Lung (tissue), 12 donors: ENCODE measurements around the gene SLC66A2. TPM values are rescaled to one million over a fixed set of nuclear protein-coding genes. Genes with fewer than 3 reads are reported as not detected.
A peak's percentile ranks its signal among the peaks of the same experiment; 100 is the strongest.

ENCODE experiments used
- ATAC-seq: fragments of 200-7000 bp; cut with Tn5 transposase; one replicate; pipeline ENCODE4 v1.9.1; 2020; ENCODE audit warnings: moderate number of reproducible peaks; ENCODE audit not compliant: insufficient read depth, low FRiP score
- DNase-seq, 3 donors: peaks; one replicate each; pipeline ENCODE4 v3.0.0-alpha.2; 2013 to 2017
- H3K27ac ChIP-seq, 2 donors: one replicate each; pipeline ENCODE4 v1.5.1; 2013; ENCODE audit warnings: mild to moderate bottlenecking in 2 of 2, moderate library complexity in 2 of 2, control low read depth in 1 of 2, inconsistent platforms in 1 of 2, low read depth in 1 of 2, low read length in 1 of 2
- H3K27me3 ChIP-seq, 3 donors: one replicate each; pipeline ENCODE4 v1.5.1; 2013; ENCODE audit warnings: low read length in 2 of 3; ENCODE audit not compliant: control insufficient read depth in 3 of 3, insufficient read depth in 3 of 3
- H3K36me3 ChIP-seq, 4 donors: one replicate each; pipeline ENCODE4 v1.5.1; 2013; ENCODE audit warnings: low read length in 4 of 4, mild to moderate bottlenecking in 1 of 4, moderate library complexity in 1 of 4; ENCODE audit not compliant: control insufficient read depth in 4 of 4, insufficient read depth in 4 of 4
- H3K4me1 ChIP-seq, 5 donors: one replicate each; pipeline ENCODE4 v1.5.1; 2013; ENCODE audit warnings: low read length in 5 of 5, mild to moderate bottlenecking in 2 of 5, moderate library complexity in 1 of 5; ENCODE audit not compliant: control insufficient read depth in 5 of 5, insufficient read depth in 5 of 5
- H3K4me3 ChIP-seq: one replicate; pipeline ENCODE4 v1.5.1; 2013; ENCODE audit warnings: mild to moderate bottlenecking, control low read depth, moderate library complexity
- H3K9ac ChIP-seq, 2 donors: one replicate each; pipeline ENCODE4 v1.5.1; 2013; ENCODE audit warnings: low read length in 2 of 2, control low read depth in 1 of 2; ENCODE audit not compliant: insufficient read depth in 1 of 2
- H3K9me3 ChIP-seq, 4 donors: one replicate each; pipeline ENCODE4 v1.5.1; 2013; ENCODE audit warnings: low read length in 3 of 4, mild to moderate bottlenecking in 1 of 4, moderate library complexity in 1 of 4; ENCODE audit not compliant: control insufficient read depth in 4 of 4, insufficient read depth in 3 of 4
- WGBS, 2 donors: extraction: QIAGEN DNeasy Blood & Tissue Kit; methylation state at CpG; one replicate each; pipeline ENCODE4 v1.1.7; 2013; 5-methylcytosine and 5-hydroxymethylcytosine counted together
- polyA plus RNA-seq, 2 donors: library from polyadenylated mRNA; stranded (reverse); fragments of 200-250 nt; gene quantifications; one replicate each; pipeline ENCODE4 v1.2.1, GENCODE V29; 2013
- total RNA-seq, 2 donors: library from RNA; depleted of rRNA in 1 of 2; stranded (reverse); fragments of >200 nt in 1 of 2; gene quantifications; one replicate each; pipeline ENCODE4 v1.2.1, GENCODE V29; 2014 to 2021
- TF ChIP-seq, protein P1 (sequence below): IDR thresholded peaks from 2 replicates; pipeline ENCODE4 v1.5.1; 2012; ENCODE audit warnings: mild to moderate bottlenecking; ENCODE audit errors: control extremely low read depth, extremely low read depth
- donor health status: control.
- donor health status: control.
- donor health status: Bipolar disorder and iron deficiency.
- donor health status: healthy.
- donor health status: DM: yes; HTN: yes; CAD: no.

Gene SLC66A2
- total and polyA plus RNA-seq, 4 donors: 26.5 to 71.8 (median 62.3) TPM

DNA sequence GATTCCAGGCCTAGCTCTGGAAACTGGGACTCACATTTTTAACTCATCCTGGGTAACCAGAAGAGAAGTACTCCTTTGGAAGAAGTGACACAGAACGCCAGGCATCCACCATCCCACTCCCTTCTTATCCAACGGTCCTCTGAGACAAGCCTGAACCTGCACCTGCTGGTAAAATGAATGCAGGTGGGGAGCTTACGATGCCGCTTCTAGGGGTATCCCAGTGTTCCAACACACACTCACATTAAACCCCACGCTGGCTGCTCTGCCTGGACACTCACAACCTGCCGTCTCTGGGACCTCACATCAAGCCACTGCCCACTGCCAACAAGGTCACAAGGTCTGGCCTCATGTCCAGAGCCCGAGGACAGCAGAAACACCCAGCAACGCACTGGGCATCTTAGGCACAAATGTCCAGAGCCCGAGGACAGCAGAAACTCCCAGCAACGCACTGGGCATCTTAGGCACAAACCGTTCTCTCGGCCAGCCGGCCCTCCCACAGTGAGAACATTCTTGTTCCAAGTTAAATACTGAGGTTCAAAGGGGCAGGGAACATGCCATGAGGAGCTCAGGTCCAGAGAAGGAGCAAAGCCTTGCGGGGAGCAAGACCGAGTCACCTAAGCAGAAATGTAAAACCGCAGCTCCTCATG, 9.9 kb downstream of the SLC66A2 start:
- Histone ChIP-seq H3K27me3 (no peaks in the 10 kb centered on the region), H3K36me3 (peaks cover 3 to 40% (median 25%) of the 10 kb centered on the region in 4 donors), H3K9me3 (no peaks in the 10 kb centered on the region), H3K4me1 (peaks cover 0 to 11% (median 0%) of the 10 kb centered on the region in 5 donors), H3K27ac (no peak overlapping the region), H3K9ac (no peak overlapping the region), H3K4me3 (no peak overlapping the region)
- DNase-seq (no peak), ATAC-seq (no peak)
- WGBS, 2 donors: 89 to 94% methylated on average over 16 of the region's 16 CpGs
- TF ChIP-seq, protein P1, sequence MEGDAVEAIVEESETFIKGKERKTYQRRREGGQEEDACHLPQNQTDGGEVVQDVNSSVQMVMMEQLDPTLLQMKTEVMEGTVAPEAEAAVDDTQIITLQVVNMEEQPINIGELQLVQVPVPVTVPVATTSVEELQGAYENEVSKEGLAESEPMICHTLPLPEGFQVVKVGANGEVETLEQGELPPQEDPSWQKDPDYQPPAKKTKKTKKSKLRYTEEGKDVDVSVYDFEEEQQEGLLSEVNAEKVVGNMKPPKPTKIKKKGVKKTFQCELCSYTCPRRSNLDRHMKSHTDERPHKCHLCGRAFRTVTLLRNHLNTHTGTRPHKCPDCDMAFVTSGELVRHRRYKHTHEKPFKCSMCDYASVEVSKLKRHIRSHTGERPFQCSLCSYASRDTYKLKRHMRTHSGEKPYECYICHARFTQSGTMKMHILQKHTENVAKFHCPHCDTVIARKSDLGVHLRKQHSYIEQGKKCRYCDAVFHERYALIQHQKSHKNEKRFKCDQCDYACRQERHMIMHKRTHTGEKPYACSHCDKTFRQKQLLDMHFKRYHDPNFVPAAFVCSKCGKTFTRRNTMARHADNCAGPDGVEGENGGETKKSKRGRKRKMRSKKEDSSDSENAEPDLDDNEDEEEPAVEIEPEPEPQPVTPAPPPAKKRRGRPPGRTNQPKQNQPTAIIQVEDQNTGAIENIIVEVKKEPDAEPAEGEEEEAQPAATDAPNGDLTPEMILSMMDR: no peak

DNA sequence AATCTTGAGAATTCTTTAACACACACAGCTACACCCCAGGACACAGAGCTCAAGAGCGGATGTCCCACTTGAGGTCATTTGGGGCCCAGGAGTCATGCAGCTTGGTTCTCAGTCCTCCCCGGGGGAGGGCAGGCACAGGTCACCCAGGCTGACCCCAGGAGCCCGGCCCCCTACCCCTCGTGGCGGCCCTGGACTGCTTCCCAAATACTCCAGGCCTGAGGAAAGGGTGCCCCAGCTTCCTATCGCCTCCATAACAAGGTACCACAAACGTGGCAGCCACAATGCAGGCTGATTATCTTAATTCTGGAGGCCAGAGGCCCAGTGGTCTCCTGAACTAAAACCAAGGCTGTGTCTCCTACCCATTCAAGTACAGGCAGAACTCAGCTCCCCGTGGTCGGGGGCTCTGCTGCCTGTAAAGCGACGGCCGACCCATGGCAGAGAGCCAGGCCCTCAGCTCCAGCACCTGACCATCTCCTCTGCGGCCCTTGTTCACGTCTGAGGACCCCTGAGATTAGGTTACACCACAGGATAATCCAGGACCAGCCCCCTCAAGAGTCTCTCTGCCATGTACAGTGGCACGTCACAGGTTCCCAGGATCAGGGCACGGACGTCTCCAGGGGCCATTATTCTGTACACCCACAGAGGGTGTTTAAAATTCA, 10.5 kb downstream of the SLC66A2 start:
- H3K4me3 ChIP-seq: no peak overlapping the region
- H3K36me3 ChIP-seq: peaks cover 3 to 42% (median 26%) of the 10 kb centered on the region in 4 donors
- no peak overlapping the region for H3K9ac ChIP-seq

DNA sequence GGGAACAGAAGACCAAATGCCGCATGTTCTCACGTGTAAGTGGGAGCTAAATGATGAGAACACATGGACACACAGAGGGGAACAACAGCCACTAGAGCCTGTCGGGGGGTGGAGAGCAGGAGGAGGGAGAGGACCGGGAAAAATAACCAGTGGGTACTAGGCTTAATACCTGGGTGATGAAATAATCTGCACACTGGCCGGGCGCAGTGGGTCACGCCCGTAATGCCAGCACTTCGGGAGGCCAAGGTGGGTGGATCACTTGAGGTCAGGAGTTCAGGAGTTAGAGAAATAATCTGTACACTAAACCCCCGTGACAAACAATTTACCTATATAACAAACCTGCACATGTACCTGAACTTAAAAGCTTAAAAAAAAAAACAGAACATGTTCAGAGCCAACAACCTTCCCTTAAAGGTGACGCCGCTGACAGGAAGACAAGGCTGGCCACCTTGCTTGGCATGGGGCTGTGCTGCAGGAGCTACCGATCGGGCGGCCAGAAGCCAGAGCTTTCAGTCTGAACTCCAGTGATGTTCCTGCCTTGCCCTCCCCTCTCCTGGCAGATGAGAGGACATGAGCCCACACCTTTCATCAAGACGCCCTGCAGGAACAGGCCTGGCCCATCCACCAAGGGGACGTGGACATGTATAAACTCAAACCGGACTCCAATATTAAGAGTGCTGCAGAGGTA, 11.2 kb downstream of the SLC66A2 start:
- DNase-seq (peak in 1 of 3 donors; percentile 11), ATAC-seq (no peak)
- H3K27me3 ChIP-seq: no peaks in the 10 kb centered on the region
- H3K36me3 ChIP-seq: peaks cover 3 to 49% (median 31%) of the 10 kb centered on the region in 4 donors
- H3K27ac ChIP-seq: no peak overlapping the region
- 87 to 91% methylated on average over 18 of the region's 18 CpGs for WGBS, 2 donors
- H3K4me3 ChIP-seq: no peak overlapping the region
- TF ChIP-seq, protein P1: no peak
- peaks cover 0 to 5% (median 0%) of the 10 kb centered on the region in 4 donors for H3K9me3 ChIP-seq
- no peak overlapping the region for H3K9ac ChIP-seq
- H3K4me1 ChIP-seq: peaks cover 0 to 10% (median 0%) of the 10 kb centered on the region in 5 donors

More for the DNA sequence above, 10.5 kb downstream of the SLC66A2 start:
- Histone ChIP-seq H3K27me3 (no peaks in the 10 kb centered on the region), H3K4me1 (peaks cover 0 to 11% (median 0%) of the 10 kb centered on the region in 5 donors), H3K9me3 (peaks cover 0 to under 1% (median 0%) of the 10 kb centered on the region in 4 donors), H3K27ac (no peak overlapping the region)
- peak in 1 of 3 donors; percentile 9 for DNase-seq
- no peak for ATAC-seq
- TF ChIP-seq, protein P1: no peak
- WGBS, 2 donors: 77 to 92% methylated on average over 17 of the region's 17 CpGs
